Endometrial microvascular endothelial cells (primary cell): ENCODE measurements around the gene CLDND1. TPM values are rescaled to one million over a fixed set of nuclear protein-coding genes. Genes with fewer than 3 reads are reported as not detected.
"Not testable (repeated sequence)": the region's sequence is repeated elsewhere in the genome, so short reads cannot be mapped to it uniquely, and the experiment has no call there.

ENCODE experiments used
- in situ Hi-C: cut with HindIII; loops from 2 replicates; pipeline ENCODE4 v1.10.0; 2017; ENCODE audit warnings: low sequenced_read_pairs, low pct_unique_long_range_greater_than_20kb; ENCODE audit errors: inconsistent ontology term
- total RNA-seq: library from RNA; depleted of rRNA; stranded (reverse); fragments of >200 nt; gene quantifications from one replicate; pipeline ENCODE4 v1.2.3, GENCODE V29; 2015; ENCODE audit errors: inconsistent ontology term

Gene CLDND1
- 118 TPM for total RNA-seq

DNA sequence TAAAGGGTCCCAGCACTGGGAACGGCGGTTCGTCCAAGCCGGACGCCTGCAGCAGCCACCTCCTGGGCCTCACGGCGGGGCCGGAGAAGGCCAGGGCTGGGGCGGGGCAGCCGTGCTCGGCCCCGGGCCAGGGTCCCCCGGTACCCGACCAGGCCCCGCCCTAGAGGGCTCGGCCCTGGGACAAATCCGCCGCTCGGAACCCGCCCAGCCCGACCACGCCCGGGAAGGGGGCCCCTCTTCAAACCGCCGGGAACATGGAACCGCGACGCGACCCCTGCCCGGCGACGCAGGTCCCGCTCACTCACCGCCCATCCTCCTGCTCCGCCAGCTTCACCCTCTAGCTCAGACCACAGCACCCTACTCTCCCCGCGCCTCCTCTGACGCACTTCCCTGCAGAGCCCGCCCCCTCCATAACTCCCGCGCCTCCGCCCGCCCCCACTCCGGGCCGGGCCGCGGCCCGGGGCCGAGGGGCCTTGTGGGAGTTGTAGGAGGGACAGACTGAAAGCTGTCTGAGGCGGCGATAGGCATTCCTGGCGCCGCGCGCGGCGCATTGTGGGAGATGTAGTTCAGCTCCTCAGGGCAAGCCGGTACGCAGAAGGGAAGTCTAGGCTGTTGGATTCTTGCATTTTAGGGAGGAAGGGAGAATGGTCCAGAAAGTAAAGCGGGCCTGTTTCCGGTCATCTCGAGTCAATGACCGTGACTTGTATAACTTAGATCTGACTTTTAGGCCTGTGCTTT lies at the start of gene CLDND1:
Gene CLDND1, minus strand, starts transcription at position 359 of the 738 bp plus-strand sequence. CDS start 1,478 bp downstream, outside the sequence.
- in situ Hi-C loops: no loop called here

GRCh38 chr3:98568402-98568801 lies 45.7 kb upstream of the CLDND1 start:
- in situ Hi-C loops: no loop called here

GRCh38 chr3:98567666-98568270 lies 45.1 kb upstream of the CLDND1 start:
- in situ Hi-C loops: no loop called here

- in situ Hi-C loops: no loop called here
These were observed 43.1 kb upstream of the CLDND1 start for GRCh38 chr3:98565843-98566242.

DNA sequence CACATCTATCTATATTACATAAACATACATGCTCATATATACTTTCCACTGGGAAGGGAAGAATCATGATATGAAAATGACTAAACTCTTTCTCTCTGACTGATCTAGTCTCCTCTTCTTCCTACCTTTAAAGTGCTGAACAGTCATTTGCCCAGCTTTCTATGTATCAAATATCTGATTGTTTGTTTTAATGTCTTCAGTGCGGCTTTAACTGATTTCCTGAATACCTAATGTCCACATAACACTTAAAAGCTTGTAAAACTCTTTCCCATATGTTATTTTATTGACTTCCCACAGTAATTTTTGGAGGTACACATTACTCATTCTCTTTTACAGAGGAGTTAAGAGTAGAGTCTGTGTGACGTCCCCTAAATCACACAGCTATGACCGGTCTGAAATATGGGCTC lies 42.5 kb upstream of the CLDND1 start:
- in situ Hi-C loops: no loop called here

DNA sequence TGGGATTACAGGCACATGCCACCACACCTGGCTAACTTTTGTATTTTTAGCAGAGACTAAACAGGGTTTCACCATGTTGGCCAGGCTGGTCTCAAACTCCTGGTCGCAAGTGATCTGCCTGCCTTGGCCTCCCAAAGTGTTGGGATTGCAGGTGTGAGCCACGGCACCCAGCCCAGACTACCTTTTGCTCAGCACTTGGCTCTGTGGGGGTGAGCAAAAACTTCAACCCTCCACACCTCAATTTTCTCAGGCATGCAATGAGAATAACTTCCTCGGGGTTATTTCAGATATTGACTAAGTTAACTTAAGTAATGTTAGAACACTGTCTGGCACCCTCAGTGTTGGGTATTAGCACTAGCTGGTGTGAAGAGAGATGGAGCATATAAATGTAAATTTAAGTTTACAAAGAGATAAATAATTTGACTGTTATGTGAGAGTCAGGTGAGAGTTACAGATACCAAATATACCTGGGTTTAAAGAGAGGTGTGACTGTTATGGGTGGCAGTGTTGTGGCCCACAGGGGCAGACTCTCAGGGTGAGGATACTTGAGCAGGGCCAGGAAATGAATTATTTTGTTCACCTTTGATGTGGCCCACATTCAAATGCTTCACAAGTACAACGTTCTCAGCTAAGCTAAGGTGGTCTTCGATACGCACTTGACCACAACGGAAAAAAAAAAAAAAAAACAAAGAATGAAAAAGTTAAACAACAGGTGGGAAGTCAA lies 41.7 kb upstream of the CLDND1 start:
- in situ Hi-C loops: no loop called here

DNA sequence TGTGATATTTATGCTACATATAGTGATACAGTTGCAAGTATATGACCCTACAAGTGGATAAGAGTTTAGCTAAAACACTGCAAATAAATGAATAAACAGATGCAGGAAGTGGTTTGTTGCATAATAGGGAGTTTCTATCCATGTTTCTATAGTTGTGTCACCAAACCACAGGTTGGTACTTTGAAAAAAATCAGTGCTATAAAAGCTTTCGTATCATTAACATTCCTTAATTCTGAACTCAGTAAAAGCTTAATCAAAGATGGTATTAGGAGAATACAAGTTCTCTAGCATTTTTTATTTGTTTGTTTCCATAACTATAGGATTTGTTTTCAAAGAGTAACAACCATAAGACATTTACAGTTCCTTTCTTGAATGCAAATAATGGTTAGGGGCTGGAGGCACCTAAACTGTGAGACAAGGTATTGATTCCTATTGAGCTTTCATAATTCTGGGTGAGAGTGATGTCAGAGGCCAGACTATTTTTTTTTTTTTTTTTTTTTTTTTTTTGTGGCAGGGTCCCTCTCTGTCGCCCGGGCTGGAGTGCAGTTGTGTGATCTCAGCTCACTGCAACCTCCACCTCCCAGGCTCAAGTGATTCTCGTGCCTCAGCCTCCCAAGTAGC lies 41.1 kb upstream of the CLDND1 start:
- in situ Hi-C loops: no loop called here

DNA sequence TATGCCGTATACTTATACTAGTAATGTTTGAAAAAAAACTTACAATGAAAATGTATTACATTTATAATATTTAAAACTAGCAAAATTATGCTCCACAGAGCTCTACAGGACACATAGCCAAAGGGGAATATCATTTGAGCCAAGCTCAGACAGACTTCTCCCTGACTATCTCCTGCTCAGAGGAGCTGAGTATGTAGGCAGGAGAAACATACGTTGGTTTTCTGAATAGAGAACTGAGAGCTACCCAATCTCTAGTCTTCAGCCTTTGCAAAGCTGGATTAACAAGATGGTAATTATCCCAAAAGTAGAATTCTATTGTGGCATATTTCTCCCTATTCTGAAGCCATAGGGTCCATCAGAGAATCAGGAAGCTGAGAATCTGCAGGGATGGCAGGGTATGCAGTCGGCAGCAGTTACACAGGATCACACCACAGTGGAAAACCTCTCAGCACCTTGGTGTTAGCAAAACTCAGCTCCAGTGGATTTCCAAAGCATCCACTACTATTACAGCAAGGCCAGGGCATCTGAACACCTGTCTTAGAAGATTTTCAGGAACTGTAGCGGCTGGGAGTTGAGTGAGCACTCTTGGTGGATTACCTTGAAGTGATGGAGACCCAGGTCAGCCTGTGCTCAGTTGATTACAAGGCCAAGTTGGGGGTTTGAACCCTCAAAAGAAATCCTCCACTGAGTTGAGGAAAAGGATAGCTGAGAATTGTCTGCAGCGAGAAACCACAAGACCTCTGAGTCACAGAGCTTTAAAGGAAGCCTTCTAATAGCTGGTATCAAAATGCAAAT lies 39.2 kb upstream of the CLDND1 start:
- in situ Hi-C loops: no loop called here

GRCh38 chr3:98560911-98561310 lies 38.2 kb upstream of the CLDND1 start:
- in situ Hi-C loops: no loop called here

DNA sequence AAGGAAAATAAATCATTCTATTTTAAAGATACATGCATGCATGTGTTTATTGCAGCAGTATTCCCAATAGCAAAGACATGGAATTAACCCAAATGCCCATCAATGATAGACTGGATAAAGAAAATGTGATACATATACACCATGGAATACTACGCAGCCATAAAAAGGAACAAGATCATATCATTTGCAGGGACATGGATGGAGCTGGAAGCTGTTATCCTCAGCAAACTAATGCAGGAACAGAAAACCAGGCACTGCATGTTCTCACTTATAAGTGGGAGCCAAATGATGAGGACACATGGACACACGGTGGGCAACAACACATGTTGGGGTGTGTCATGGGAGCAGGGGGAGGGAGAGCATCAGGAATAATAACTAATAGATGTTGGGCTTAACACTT lies 37.1 kb upstream of the CLDND1 start:
- in situ Hi-C loops: not testable (repeated sequence)

- in situ Hi-C loops: no loop called here
These were observed 35.6 kb upstream of the CLDND1 start for GRCh38 chr3:98558100-98558827.

GRCh38 chr3:98557324-98558010 lies 34.8 kb upstream of the CLDND1 start:
- in situ Hi-C loops: no loop called here

DNA sequence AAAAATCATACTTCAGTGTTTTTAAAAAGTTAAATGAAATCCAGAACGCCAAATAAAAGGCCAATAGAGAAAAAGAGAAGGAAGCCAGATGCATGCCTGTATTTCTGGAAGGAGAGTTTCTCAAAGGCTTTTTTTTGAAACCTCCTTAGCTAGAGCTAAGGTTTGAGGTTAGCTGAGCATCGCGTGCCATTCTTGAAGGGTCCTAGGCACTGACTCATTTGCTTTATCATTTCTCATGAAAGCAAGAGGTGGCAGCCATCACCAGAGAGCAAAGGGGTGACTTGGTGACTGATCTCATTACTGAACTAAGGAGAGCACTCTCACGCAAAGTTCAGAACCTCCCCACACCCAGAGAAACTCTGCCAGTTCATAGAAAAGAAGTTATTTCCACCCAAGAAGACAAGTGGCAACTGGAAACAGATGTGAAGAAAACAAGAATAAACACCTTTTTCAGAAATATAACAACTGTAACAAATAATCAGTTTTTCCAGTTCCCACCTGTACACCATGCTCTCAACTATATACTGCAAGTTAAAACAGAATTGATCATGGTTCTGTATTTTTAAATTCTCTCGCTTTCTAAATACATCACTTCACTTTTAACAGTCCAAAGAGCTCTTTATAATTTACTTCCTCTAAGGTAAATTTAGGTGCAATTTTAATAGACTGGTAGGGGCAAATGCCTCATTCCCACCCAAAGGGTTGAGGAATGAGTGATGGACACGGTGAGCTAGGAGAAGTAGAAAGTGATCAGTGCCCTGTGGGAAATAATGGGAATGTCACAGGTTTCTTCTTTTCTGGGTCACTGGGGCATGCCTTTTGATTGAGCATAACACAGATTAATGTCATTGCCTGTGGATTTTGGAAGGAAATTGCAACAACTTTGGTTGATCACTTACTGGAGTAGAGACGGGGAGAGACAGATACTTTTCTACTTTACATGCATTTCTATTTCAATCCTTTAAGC lies 33.7 kb upstream of the CLDND1 start:
- in situ Hi-C loops: no loop called here

DNA sequence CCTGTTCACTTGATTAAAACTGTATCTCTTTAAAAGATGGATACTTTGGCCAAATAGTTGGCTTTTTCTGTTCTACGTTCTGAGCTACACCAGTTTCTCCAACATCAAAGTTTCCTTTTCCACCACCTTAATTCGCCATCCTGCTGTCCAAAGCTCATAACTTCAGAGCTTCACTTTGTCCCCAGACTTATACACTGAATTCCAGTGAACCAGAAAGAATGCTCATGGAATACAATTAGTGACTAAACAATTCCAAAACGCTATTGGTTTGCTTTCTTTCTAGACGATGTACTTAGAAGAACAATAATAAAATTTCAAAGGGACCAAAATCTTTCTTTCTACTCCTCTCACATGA lies 32.3 kb upstream of the CLDND1 start:
- in situ Hi-C loops: no loop called here

GRCh38 chr3:98554580-98554979 lies 31.9 kb upstream of the CLDND1 start:
- in situ Hi-C loops: no loop called here

DNA sequence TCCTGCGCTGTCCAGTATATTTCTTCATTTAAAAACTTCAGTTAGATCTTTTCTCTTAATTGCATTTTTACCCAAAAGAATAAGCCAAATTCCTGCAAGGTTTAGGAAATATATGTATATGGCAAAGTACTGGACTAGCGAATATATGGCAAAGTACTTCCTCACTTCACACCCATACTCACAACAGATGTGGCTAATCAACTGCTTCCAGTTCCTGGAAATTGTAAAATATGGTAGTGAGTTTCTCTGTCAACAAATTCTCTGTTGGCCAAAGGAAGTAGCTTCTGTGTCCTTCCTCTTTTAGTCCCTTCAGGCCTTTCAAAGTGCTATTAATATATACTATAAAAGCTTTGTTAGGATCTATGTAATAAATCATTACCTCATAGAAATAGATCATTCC lies 31.1 kb upstream of the CLDND1 start:
- in situ Hi-C loops: no loop called here
